ENCODE measurements around the gene TRIM3.

TRIM3 gene

DNA sequence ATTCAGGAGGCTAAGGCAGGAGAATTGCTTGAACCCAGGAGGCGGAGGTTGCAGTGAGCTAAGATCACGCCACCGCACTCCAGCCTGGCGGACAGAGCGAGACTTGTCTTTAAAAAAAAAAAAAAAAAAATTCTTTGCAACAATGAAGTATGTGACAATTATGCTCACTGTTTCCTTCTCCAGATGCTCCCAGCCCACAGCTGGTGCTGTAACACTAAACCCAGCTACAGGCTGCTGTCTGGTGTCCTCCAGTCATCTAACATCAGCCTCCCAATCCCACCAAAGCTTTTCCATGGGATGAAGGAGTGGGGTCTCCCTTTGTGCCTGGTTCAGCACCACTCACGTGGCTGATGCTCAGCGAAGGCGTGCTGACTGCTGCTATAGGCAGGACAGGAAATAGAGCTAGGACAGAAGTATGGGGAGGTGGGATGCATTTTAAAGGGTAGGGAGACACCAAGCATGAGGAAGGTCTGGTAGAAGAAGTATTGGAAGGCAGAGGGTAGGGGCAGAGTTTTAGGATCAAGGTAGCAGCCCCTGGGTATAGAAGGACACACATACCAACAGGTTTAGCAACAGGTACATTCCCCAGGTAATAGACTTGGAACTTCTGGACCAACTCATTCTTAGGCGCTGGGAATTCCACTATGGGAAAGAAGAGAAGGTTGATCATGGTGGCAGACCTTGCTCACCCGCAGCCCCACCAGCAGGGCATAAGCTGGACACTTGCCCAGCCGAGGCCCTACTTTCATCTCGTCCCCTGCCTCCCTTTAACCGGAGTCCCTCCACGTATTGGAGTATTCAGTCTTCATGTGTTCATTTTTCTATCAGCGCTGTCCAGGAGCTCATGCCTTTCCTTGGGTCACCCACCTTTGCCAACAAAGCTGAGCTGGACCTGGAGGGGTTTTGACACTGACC lies 73.1 kb downstream of the TRIM3 start:
- Histone ChIP-seq H3K9me3 (ENCODE audit: low read depth, low read length) (no peaks in the 10 kb centered on the region), H3K36me3 (ENCODE audit: insufficient read depth, low read length) (peaks cover 7% of the 10 kb centered on the region; the same call in 1 of the 2 replicates), H3K27ac (no peak overlapping the region), H3K4me3 (no peak overlapping the region), H3K9ac (ENCODE audit: insufficient read length) (no peak overlapping the region)
- TF ChIP-seq EZH2 (IDR thresholded peaks at IDR 0.05) (no peak), FOXP2 (optimal IDR thresholded peaks at IDR 0.05; ENCODE audit: control extremely low read depth, extremely low read length, insufficient read depth) (no peak), POLR2AphosphoS5 (IDR thresholded peaks at IDR 0.05; ENCODE audit: borderline replicate concordance, low read depth, low read length) (no peak)
- DNase-seq (ENCODE audit: low read depth, low spot score) = no peak
